ENCODE results near the gene C1orf122. TPM values are rescaled to one million over a fixed set of nuclear protein-coding genes. Genes with fewer than 3 reads are reported as not detected.
A peak's percentile ranks its signal among the peaks of the same experiment; 100 is the strongest.

C1orf122 gene
- total RNA-seq, 1 donor from 2014 or later: 29.6 TPM

DNA sequence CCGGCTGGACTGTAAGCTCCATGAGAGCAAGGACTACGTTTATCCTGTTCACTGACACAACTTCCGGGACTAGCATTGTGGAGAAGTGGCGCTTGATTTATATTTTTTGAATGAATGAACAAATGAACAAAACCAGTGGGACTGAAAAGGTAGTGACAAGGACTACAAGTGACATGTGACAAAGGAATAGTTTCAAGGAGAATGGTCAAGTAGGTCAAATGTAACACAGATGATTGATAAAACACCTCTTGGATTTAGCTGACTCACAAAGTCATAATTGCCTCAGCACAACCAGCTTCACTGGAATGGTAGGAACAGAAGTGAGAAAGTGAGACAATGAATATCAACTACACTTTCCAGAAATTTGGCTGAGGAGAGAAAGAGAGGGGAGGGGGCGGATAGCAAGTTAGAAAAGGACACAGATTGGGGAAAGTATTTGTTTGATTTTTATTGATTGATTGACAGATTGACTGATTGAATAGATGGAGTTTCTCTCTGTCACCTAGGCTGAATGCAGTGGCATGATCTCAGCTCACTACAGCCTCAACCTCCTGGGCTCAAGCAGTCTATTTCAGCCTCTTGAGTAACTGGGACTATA, 37.6 kb downstream of the C1orf122 start:
- DNase-seq (ENCODE audit: low read depth): peak; percentile 44

DNA sequence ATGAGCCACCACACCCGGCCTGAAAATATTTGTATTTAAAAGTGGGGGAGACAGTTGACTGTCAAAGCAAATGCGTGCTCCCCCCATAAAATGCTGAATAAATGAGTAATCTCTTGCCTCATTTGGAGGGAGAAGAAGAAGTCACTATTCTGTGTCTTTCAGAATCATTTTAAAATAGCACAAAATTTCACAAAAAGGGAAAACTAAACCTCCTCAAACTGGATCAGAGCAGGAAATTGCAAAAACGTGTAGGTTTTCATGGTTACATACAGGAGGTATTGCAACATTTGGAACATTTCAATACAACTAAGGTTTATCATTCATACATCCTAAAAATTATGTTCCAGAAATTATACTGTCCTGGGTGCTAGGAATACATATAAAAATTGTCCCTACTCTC, 38.2 kb downstream of the C1orf122 start:
- no peak for DNase-seq (ENCODE audit: low read depth)

DNA sequence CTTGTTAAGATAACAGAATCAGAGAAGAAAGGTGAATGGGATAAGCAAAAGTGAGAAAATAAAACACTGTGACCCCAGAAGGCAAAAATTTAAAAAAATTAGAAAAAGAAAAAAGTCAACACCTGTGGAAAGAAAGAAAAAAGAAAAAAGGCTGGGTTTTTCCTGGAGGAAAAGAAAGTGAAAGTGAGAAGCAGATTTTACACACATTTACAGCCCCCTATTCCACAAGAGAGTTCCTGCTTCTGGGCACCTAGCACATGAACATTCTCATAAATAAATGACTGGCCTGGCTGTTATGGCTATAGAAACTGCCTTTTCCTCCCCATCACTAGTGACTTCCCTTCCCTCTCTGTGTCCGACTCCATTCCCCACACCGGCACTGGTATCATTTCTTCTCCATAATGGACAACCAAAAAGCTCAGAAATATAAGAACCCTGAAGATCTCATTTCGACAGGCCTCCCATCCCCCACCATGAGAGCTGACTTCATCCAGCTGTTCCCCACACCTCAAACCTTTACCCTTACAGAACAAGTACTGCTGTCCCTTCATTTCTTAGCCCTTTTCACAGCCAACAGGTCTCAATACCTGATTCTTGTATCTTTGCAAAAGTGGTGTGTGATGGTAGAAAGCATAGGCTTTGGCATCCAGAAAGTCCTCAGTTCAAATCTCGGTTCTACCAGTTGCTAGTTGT, 39.2 kb downstream of the C1orf122 start:
- DNase-seq (ENCODE audit: low read depth): no peak

DNA sequence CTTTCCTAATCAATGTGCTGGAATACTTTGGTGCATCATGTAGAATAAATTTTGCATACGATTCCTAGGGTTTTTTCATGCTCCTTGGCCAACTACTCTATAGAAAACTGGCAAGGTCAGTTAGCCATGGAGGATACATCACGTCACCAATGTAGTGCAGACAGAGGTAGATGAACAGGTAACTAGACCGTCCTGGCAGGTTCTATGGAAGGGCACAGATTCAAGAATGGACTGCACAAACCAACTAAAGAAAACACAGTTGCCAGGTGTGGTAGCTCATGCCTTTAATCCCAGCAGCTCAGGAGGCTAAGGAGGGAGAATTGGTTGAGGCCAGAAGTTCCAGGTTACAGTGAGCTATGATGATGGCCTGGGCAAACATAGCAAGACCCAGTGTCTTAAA, 41.9 kb downstream of the C1orf122 start:
- DNase-seq (ENCODE audit: low read depth): no peak

DNA sequence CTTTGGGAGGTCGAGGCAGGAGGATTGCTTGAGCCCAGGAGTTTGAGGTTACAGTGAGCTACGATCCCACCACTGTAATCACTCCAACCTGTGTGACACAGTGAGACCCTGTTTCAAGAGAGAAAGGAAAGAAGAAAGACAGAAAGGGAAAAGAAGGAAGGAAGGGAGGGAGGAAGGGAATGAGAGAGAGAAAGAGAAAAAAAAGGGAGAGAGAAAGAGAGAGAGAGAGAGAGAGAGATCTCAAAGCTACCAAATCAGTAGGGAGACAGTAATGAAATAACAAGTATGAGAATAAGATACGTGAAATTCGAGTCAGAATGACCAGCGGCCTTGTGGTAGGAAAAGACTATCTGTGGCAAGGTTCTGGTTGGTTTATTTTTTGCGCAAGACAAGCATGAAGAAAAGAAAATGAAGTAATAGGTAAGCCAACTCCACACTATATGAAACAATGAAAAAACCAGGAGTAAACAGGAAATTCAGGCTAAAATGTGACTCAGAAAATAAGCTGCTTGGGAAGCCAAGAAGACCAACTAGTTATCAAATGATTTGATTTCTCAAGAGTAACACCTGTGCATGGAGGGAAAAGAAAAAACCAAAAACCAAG, 42.9 kb downstream of the C1orf122 start:
- peak; percentile 84 for DNase-seq (ENCODE audit: low read depth)

DNA sequence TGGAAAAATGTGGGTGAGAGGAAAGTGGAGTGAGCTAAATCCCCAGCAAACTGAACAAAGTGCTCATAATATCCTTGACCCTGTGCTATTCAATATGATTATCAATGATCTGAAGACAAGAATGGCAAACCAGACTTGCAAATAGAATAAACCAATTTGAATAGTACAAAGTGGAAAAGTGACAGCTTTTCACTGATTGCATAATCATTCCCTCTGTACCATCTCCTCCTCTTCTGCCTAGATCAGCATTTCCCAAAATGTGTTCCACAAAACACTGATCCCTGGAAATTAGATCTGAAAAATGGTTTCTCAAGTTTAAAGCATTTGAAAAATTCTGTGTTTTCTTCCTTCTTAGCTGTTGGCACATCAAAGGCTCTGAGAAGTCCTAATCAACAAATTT, 43.7 kb downstream of the C1orf122 start:
- no peak for DNase-seq (ENCODE audit: low read depth)

DNA sequence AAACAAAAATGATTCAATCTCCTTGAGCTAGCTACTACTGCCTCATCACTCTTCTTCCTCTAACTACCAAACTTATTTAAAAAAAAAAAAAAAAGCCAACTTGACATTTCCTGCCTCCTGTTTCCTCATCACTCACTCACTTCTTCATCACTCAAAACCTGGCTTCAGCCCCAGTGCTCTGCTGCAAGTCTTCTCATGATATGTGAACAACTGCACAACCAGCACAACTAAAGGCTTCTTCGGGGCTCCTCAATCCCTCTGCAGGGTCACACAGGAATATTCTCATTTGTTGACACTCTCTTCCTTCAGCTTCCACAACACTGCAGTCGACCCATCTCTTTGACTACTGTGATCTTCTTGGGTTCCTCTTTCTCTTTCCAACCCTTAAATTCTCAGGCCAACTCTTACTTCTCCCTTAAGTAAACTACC, 44.2 kb downstream of the C1orf122 start:
- no peak for DNase-seq (ENCODE audit: low read depth)

DNA sequence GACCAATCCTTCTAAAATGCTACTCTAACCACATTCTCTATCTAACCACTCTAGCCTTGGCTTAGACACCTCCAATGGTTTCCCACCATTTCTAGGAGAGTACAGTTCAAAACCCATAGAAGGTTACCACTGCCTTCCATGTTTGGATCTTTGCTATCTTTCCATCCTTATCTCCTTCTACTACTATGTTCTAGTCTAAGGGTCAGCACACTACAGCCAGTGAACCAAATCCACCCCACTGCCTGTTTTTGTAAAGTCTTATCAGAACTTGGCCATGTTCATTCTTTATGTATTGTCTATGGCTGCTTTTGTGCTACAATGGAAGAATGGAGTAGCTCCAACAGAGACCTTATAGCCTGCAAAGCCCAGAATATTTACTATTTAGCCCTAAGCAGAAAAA, 45.6 kb downstream of the C1orf122 start:
- no peak for DNase-seq (ENCODE audit: low read depth)

DNA sequence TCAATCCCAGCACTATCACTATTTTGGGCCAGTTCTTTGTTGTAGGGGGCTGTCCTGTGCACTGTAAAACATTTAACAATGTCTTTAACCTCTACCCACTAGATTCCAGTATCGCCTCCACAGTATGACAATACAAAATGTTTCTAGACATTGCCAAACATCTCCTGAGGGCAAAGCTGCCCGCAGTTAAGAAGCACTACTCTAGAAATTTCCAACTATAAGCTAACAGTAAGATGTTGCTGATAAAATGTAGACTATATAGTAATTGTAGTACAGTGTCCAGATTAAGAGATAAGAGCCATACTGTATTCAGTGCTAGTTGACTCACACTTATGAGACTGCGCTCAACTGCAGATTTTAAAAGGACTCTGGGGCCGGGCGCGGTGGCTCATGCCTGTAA, 46.8 kb downstream of the C1orf122 start:
- no peak for DNase-seq (ENCODE audit: low read depth)

Other genes starting within 250 kb of the C1orf122 start
- gene GNL2, start 211.9 kb upstream of the C1orf122 start, total RNA-seq: 49.6 and 72.1 TPM in 2 replicates
- not detected in 2 replicates for gene RSPO1, start 172.9 kb upstream of the C1orf122 start, total RNA-seq
- gene CDCA8, start 115.3 kb upstream of the C1orf122 start, total RNA-seq: 1.3 and 6.8 TPM in 2 replicates
- 0.05 and 1.0 TPM in 2 replicates for gene EPHA10, start 42.7 kb upstream of the C1orf122 start, total RNA-seq
- 2.1 and 4.3 TPM in 2 replicates for gene MANEAL, start 13.9 kb upstream of the C1orf122 start, total RNA-seq
- gene YRDC, start 418 bp downstream of the C1orf122 start, total RNA-seq: 12.2 and 31.3 TPM in 2 replicates
- gene MTF1, start 51.8 kb downstream of the C1orf122 start, total RNA-seq: 2.6 and 9.1 TPM in 2 replicates
- gene INPP5B, start 139.3 kb downstream of the C1orf122 start, total RNA-seq: 20.0 and 28.9 TPM in 2 replicates
- gene SF3A3, start 182.2 kb downstream of the C1orf122 start, total RNA-seq: 82.5 and 98.4 TPM in 2 replicates
- 3.0 and 22.3 TPM in 2 replicates for gene FHL3, start 197.7 kb downstream of the C1orf122 start, total RNA-seq
- gene UTP11, start 204.9 kb downstream of the C1orf122 start, total RNA-seq: 34.8 and 46.7 TPM in 2 replicates
- 0.05 TPM in 1 of 2 replicates, not detected in the other for gene POU3F1, start 239.0 kb downstream of the C1orf122 start, total RNA-seq

All from renal cortical epithelial cell (primary cell).